HG03521 (cell line): ENCODE measurements around the gene DLK1.

Source experiments
- ATAC-seq: cut with Tn5 transposase; IDR thresholded peaks from one replicate; pipeline ENCODE4 v1.9.1; 2021; ENCODE audit warnings: mild to moderate bottlenecking, moderate library complexity; ENCODE audit not compliant: unreplicated experiment

DLK1 gene

DNA sequence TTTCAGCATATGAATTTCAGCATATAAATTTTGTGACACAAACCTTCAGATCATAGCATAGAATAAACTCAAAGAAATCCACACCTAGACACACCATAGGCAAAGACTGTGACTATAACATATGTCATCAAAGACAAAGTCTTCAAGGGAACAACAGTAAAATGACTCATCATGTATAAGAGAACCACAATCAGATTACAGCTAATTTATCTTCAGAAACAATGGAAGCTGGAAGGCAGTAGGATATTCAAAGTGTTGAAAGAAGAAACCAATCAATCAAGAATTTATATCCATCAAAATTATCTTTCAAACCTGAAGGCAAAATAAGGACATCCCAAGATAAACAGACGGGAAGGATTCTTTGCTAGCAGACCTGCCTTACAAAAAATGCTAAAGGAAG is 29.0 kb downstream of the DLK1 start:
- ATAC-seq: no peak

GRCh38 chr14:100761481-100761880 is 34.8 kb downstream of the DLK1 start:
- ATAC-seq: no peak

GRCh38 chr14:100762089-100762515 is 35.4 kb downstream of the DLK1 start:
- ATAC-seq: no peak

DNA sequence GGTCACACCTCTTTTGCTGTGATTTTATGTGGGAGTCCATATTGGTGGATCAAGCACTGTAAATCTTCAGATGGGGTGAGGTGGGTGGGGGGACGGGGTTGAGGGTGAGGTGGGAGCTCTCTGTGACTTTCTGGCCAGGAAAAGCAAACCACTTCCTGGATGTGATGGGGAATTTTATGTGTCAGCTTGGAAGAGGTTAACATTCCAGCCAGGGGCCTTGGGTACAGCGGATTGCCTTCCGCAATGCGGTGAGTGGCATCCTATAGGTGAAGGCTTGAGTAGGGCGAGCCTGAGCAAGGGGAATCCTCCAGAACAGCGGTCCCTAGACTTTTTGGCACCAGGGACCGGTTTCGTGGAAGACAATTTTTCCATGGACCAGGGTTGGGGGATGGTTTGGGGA is 36.2 kb downstream of the DLK1 start:
- ATAC-seq: no peak

DNA sequence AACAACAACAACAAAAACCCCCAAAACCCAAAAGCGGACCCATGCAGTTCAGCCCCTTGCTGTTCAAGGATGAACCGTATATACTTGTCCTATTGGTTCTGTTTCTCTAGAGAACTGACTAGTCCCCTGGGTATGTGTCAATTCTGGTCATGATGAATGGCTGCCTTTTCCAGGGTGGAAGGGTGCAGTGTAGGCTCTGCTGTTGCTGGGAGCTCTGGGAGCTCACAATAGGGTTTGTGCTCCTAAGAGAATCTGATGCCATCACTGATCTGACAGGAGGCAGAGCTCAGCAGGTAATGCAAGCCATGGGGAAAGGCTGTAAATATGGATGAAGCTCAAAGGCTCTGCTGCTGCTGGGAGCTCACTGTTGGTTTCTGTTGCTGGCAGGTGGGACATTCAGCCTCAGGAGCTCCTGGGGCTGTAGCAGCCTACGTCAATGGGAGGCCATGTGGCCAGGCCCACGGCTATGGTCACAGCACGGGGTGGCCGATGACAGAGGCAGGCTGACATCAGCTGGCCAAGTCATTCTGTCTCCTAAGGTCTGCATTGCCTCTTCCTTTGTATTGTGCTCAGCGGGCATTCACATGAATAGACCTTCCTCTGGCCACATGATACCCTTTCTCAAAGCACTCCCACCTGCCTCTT is 37.9 kb downstream of the DLK1 start:
- no peak for ATAC-seq

- ATAC-seq: no peak
These were observed 38.6 kb downstream of the DLK1 start for GRCh38 chr14:100765296-100765695.

GRCh38 chr14:100765991-100766390 is 39.3 kb downstream of the DLK1 start:
- ATAC-seq: no peak

DNA sequence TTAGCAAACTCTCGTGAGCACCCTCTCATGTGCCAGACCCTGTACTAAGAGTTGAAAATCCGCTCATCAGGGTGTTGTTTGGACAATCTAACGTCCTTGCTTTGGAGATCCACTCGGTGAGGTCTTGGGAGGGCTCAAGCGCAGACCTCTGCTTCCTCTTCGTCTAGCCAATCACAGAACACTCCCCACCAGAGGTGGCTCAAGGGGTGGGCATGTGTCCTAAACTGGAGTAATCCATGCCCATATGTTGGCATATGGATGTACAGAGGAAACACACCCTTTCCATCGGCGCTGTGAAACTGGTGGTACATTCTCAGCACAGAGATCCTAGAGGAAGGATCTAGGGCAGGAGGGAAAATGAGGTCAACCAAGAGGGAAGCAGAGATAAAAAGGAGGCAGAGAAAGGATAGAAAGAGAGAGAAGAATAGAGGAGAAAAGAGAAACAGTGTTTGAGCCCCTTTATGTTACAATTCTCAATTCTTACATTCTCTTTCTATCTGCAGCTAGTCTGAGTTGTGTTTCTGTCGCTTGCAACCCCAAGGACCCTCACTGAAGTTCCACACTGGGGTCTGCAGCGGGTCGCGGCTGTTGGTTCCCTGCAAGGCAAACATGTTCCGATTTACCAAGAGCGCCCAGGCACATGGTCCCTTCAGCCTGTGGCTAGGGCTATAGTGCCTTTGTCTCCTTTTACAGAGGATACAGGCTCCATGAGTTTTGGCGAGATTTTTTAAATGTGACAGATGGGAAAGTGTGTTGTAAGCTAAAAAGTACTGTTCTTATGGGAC is 40.5 kb downstream of the DLK1 start:
- ATAC-seq: no peak

GRCh38 chr14:100767788-100768536 is 41.3 kb downstream of the DLK1 start:
- ATAC-seq: no peak

DNA sequence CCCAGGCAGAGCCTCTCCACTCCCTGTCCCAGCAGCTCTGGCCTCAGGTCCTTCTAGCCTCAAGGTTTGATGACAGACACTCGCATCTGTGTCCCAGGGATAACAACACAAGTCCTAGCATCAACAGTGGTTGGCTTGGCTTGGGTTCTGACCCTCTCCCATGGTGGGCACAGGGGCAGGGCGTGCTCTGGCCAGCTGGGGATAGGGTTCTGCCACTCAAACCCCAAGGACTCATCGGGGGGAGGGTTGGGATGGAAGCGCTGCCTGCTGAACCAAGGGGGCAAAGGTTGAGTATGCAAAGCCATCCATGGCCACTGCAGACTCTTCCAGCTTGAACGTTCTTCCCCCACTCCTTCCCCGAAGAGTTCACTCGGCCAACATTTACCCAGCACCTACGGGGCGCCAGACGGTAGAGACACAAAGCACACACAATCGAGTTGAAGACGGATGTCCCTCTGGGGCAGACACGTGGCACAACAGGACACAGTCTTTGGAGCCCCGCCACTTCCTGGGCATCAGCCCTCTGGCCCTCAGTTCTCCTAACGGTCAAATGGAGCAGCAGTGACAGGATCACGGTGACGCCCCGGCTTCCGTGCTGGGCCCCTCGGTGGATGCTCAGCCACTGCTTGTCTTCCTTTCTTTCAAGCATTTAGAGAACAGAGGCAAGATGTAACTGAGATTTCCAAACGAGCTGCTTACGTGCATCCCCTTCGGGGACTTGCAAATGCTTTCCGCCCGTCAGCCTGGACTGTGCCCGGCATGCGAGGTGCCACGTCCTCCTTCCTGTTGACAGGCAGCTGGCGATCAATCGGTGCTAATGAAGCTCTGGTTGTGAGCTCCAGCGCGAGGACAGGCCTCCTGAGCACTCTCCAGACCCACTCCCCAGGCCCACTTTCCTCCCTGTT is 42.6 kb downstream of the DLK1 start:
- ATAC-seq: no peak

- no peak for ATAC-seq
These were observed 43.4 kb downstream of the DLK1 start for GRCh38 chr14:100770046-100770445.

- ATAC-seq: no peak
These were observed 44.0 kb downstream of the DLK1 start for GRCh38 chr14:100770605-100771120.

GRCh38 chr14:100771121-100771800 is 44.6 kb downstream of the DLK1 start:
- ATAC-seq: no peak

- no peak for ATAC-seq
These were observed 46.0 kb downstream of the DLK1 start for GRCh38 chr14:100772607-100773165.

GRCh38 chr14:100773331-100774163 is 46.9 kb downstream of the DLK1 start:
- no peak for ATAC-seq

DNA sequence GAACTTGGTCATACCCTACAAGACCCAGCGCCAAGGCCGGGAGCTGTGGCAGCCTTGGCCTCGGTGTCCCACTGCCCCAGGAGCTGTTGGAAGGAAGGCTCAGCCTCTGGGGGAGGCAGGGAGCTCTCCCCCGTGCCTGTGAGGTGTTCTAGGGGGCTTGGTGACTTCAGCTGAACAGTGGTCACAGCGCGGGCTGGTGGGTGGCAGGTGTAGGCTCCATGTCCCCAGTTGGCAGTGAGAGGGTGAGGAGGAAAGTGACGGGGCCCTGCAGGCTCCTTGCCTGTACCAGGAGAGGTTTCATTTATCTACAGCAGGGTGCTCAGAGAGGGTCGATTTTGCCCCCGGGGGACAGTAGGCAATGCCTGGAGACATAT is 47.5 kb downstream of the DLK1 start:
- ATAC-seq: no peak

- ATAC-seq: no peak
These were observed 48.7 kb downstream of the DLK1 start for GRCh38 chr14:100775351-100775830.

GRCh38 chr14:100775831-100776591 is 49.3 kb downstream of the DLK1 start:
- ATAC-seq: no peak
